HepG2 (cell line): Measurements from ENCODE around the gene FNDC3B.

Source experiments
- ATF1 ChIP-seq: IDR thresholded peaks from 2 replicates; pipeline ENCODE4 v1.6.1; 2016; ENCODE audit warnings: mild to moderate bottlenecking, control low read depth
- BCL6 ChIP-seq: IDR thresholded peaks from 2 replicates; pipeline ENCODE4 v1.6.1; 2016; ENCODE audit warnings: missing genetic modification reagents, missing compliant biosample characterization
- JUND ChIP-seq: sonication (generic); formaldehyde crosslinking; IDR thresholded peaks from 2 replicates; pipeline ENCODE4 v1.8.0; 2022; ENCODE audit warnings: mild to moderate bottlenecking, missing genetic modification reagents

DNA sequence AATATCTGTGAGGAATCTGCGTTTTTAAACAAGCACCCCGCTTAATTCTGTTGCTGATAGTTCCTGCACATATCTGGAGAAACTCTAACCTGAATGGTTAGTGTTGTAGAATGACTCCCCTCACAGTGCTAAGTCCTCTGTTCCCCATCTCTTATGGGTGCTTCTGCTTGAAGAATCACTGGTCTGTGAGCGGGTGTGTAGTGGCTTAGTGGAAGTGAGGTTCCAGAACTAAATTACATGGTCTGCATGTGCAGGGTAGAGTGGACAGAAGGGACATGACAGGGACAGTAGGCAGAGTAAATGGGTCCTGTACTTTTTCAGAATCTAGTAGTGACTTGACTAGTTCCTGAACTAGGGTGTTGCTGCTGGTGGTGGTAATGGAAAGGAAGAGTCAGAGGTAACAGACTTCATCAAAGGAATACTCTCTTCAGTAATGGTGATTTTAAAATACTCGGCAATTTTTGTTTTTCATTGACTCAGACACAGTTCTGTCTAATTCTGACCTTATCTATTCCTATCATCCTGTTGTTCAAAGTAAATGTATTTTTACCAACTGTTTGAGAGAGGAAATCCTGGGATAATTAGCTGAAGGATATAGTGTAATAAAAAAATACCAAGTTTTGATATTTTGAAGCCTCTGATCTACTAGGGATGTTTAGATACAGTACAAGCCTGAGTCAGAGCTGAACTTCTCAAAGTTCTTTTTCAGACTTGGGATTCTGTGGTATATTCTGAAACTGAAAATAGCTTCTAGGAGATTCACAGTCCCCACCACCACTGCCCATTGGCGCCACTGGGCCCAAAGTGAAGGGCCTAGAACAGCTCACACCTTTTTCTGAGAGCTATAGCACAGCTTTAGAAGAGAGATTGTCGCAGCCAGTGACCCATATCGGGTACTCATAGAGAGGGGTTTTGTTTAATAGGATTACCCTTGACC is 55.5 kb downstream of the FNDC3B start:
- TF ChIP-seq JUND (CRISPR knock-in tag) = no peak
- no peak for TF ChIP-seq ATF1 (CRISPR knock-in tag)
- no peak for TF ChIP-seq BCL6
